SH-SY5Y (cell line): ENCODE measurements around the gene BRD3.

Experiments used
- GATA2 ChIP-seq: IDR thresholded peaks from 2 replicates; pipeline ENCODE4 v1.6.1; 2011; ENCODE audit warnings: mild to moderate bottlenecking, low read depth, low read length
- GATA3 ChIP-seq: IDR thresholded peaks from 2 replicates; pipeline ENCODE4 v1.6.1; 2011; ENCODE audit warnings: low read depth, mild to moderate bottlenecking, low read length, moderate library complexity

- no peak for TF ChIP-seq GATA3
- no peak for TF ChIP-seq GATA2
Measured at GRCh38 chr9:133987446-133987788, 80.4 kb downstream of the BRD3 start.
